Measurements from ENCODE around the gene KLHL17. TPM values are rescaled to one million over a fixed set of nuclear protein-coding genes. Genes with fewer than 3 reads are reported as not detected.

The KLHL17 gene
- 3.7 and 8.5 TPM in 2 replicates for total RNA-seq

GRCh38 chr1:960363-961131 lies at the start of gene KLHL17:
KLHL17 (plus strand) TSS chr1:960584; CDS start chr1:960694, 110 bp downstream.

GRCh38 chr1:923131-923990 lies 37.0 kb upstream of the KLHL17 start, which contains the start of gene SAMD11:
SAMD11 (plus strand) TSS chr1:923923; CDS start chr1:924432, 509 bp downstream.

DNA sequence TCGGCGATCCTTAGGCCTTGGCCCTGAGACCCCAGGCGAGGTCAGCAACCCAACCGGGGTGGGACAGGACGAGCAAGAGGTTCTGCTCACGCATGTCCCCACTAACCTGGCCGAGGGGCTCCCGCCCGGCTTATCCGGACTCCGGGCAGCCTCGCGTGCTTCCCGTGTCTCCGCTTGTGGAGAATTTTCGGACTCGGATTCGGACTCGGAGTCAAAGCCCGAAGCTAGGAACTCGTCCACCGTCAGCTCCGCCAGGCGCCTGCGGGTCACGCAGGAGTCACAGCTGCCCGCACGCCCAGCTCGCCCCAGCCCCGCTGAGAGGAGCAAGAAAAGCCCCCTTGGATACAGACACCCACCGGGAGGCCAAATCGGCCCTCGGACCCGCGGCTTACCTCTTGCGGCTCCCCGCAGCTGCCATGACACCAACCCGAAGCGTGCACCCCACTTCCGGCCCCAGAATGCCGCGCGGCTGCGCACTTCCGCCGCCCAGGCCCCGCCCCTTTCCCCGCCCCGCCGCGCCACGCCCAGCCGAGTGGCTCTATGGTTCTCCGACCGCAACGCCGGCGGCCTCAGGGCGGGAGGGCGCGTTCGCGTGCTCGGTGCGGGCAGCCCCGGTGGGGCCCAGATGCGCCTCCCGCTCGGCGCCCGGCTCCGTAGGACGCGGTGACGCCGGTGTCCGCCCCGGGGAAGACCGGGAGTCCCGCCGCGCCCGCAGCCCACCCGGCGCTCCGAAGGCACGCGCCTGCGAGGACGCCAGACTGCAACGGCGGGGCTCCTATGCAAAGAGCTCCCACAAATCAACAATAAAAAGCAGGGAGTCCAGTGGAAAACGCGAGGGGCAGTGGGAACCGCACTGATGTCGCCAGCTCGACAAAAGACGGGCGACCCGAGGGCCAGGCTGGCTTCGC lies 1.3 kb upstream of the KLHL17 start, which contains the start of gene NOC2L:
NOC2L (minus strand) TSS at position 434 of the 908 bp plus-strand sequence; CDS start at position 418, 16 bp downstream.

GRCh38 chr1:966135-966703 lies 5.8 kb downstream of the KLHL17 start, which contains the start of gene PLEKHN1:
PLEKHN1 (plus strand) TSS chr1:966482; CDS start chr1:966532, 50 bp downstream.

GRCh38 chr1:981955-982558 lies 21.7 kb downstream of the KLHL17 start, which contains the start of gene PERM1:
PERM1 (minus strand) TSS chr1:982093; CDS start chr1:981029, 1,064 bp downstream.

DNA sequence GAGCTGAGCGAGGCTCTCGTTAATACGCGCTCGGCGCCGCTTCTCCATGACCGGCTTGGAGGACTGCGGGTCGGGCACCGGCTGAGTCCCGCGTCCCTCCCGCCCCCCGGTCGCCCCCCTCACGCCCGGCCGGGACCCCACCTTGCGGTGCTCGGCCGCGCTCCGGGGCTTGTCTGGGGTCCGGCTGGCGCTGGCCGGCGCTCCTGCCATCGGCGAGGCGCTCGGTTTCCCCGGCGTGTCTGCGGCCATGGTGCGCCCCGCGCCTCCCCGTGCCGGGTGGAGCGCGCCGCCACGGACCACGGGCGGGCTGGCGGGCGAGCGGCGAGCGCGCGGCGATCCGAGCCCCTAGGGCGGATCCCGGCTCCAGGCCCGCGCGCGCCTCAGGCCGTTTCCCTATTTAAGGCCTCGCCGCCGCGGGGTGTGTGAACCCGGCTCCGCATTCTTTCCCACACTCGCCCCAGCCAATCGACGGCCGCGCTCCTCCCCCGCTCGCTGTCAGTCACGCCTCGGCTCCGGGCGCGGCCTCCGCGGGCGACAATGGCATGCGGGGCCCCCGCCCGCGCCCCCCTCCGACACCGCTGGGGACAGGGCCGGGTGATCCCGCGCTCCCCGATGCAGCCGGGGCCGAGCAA lies 39.5 kb downstream of the KLHL17 start, which contains the start of gene HES4:
HES4 (minus strand) TSS at position 373 of the 632 bp plus-strand sequence; CDS start at position 249, 124 bp downstream.

DNA sequence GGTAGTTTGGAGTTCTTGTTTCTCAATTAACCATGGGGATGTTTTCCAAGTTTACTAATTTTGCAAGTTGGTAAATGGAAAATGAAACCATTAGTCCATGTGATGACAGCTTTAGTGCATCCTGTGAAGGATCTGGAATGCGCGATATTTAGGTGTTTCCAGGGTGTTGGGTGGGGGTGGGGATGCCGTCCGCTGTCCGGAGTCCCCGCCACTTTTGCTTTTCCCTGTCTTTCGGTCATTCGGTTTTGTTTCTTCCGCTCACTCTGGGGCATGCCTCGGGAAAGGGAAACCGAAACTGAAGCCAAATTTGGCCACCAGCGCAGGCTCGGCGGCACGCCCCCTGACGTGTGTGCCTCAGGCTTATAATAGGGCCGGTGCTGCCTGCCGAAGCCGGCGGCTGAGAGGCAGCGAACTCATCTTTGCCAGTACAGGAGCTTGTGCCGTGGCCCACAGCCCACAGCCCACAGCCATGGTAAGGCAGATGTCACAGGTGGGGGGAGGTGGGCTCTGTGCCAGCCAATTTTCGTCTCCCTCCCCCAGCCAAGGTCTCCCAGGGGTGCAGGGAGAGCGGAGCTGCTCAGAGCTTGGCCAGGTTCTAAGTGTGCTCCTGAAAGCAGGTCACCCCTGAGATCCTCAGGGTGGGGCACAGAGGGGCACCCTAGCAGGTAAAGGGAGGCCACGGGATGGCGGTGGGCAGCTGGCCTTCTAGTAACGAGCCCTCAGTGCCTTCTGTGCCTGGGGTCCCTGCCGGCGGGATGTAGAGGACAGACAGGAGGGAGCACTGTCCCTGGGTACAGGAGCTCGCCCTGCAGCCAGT lies 52.9 kb downstream of the KLHL17 start, which contains the start of gene ISG15:
ISG15 (plus strand) TSS at position 393 of the 817 bp plus-strand sequence; CDS start at position 470, 77 bp downstream.

Other genes with a start within 250 kb of the KLHL17 start
- gene SAMD11, start 36.7 kb upstream of the KLHL17 start, total RNA-seq = not detected in 2 replicates
- gene NOC2L, start 1.3 kb upstream of the KLHL17 start, total RNA-seq = 65.4 and 87.5 TPM in 2 replicates
- 0.16 and 0.31 TPM in 2 replicates for gene PLEKHN1, start 5.9 kb downstream of the KLHL17 start, total RNA-seq
- gene PERM1, start 21.5 kb downstream of the KLHL17 start, total RNA-seq = not detected in 2 replicates
- 19.6 and 32.3 TPM in 2 replicates for gene HES4, start 39.5 kb downstream of the KLHL17 start, total RNA-seq
- 87.4 and 256 TPM in 2 replicates for gene ISG15, start 52.9 kb downstream of the KLHL17 start, total RNA-seq
- 97.1 and 238 TPM in 2 replicates for gene AGRN, start 59.5 kb downstream of the KLHL17 start, total RNA-seq
- gene RNF223, start 113.7 kb downstream of the KLHL17 start, total RNA-seq = not detected in 2 replicates
- 6.2 and 9.3 TPM in 2 replicates for gene C1orf159, start 155.5 kb downstream of the KLHL17 start, total RNA-seq
- gene TTLL10, start 213.3 kb downstream of the KLHL17 start, total RNA-seq = not detected in 2 replicates
- 1.0 TPM in 1 of 2 replicates, not detected in the other for gene TNFRSF18, start 246.0 kb downstream of the KLHL17 start, total RNA-seq